NCI-H1417 (cell line): Measurements from ENCODE around the gene GALNT5.

Experiments
- DNase-seq, 3 experiments: peaks; one replicate each; lab custom pipeline; 2025; lab: John Stamatoyannopoulos, UW

GALNT5 gene

DNA sequence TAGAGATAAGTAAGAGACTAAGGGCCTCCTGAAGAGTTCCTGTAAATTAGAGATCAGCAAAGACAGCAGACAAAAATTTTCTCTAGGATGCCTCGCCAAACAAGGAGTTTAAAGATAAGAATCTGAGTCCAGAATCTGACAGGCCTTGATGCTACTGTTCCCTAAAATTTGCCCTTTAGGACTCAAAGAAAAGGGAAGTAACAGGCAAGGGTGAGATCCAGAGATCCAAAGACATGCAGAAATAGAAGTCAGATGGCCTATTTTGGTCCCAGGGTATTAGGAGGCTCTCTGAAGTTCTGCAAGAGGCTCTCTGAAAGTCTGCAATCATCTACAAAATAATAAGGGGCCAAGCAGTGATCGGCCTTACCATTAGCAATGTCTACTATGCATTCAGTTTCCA, 33.0 kb downstream of the GALNT5 start:
- no peak for DNase-seq

DNA sequence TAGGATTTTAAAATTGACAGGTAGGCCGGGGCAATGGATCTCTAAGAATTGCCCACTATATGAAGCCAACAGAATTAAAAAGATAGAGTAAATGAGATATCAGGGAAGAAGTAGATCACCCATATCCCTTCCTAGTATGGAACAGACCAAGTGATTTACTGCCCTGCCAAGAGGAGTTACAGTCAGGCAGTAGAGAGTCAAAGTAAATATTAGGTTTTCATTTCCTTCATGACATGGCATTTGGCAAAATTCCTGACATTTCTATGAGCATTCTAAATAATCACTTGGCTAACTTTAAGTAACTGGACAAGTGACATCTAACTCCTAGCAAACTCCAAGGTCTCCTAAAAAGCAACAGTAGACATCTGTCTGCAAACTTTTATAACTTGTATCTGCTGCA, 33.5 kb downstream of the GALNT5 start:
- no peak for DNase-seq

DNA sequence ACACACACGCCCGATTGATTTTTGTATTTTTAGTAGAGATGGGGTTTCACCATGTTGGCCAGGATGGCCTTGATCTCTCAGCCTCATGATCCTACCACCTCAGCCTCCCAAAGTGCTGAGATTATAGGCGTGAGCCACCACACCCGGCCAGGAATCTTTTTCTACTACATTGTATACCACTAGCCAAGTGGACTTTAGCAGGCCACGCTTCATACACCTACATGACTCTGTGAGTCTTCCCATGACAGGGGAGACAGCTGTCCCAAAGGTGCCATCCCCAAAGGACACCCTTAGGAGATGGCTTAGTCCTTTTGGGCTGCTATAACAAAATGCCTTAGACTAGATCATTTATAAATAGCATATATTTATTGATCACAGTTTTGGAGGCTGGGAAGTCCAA, 35.3 kb downstream of the GALNT5 start:
- DNase-seq = no peak

DNA sequence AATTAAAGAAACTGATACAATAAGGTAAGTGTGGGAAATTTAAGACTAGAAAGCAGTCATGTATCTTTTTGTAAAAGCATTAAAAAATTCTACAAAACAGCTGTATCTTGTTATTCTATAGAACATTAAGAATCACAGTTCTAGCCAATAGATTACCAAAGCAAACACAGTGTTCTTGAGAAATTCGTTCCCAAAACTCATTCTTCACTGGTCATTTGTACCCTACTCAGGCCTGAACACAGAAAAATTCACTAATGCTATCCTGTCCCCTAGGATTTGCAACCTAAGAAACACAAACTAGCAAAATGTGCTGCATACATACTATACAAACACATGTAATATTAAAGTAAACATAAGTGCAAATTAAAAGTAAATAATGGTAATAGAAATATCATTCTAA, 39.0 kb downstream of the GALNT5 start:
- DNase-seq = no peak

DNA sequence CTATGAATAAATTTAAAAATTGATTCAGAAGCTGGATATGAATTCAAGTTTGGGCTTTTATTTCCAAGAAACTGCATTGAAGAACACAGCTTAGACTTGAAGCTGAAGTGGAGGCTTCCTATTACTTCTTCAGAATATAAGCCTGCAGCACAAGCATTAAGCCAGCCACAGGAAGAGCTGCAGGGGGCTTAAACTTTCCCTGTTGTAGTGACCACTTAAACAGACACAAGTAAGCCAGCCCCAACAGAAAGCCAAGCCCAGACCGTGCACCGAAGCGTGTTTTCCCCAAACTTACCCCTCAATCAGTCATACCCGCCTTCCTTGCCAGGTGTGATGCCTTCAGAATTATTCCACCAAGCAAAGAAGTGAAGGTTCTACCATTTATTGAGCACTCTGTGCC, 39.5 kb downstream of the GALNT5 start:
- no peak for DNase-seq

DNA sequence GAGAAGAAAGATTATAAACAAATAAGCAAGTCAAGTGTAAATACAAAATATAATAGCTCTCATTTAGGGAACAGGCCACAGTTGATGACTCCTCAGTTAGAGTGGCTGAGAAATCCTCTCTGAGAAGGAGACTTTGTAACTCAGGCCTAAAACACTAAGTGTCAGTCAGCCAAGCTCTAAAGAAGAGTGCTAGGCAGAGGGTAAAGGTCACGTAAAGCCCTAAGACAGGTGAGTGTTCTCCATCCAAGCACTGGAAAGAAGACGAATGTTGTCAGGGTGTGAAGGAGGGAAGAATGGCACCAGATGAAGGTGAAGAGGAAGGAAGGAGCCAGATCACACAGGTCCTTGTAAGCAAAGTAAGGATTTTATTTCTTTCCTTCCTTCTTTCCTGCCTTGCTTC, 43.8 kb downstream of the GALNT5 start:
- DNase-seq = no peak

DNA sequence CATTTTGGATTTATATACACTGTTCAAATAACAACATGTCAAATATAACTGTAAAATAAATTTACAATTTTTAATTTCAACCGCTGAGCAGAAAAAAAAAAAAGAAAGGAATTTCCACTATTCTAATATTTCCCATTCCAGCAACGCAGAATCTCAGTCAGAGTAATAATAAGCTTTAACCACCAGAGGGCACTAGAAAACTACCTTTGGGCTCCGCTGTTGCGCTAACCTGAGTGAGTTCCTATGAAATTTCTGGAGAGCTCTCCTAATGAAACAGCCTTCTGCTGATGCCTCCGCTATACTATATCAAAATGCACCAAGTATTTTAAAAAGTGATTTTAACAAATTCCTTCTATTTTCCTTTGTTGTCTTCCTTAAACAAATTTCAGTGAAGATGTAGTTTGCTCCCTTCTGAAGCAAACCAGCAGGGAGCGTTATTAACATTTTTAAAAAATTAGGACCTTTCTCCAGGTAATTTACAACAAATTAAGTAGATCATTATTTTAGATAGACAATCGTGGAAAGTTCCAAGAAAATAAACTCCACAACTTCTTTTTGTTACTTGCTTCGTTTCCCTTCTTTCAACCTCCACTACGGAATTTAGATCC, 45.1 kb downstream of the GALNT5 start:
- DNase-seq = peak; percentile 0 to 70 (median 44)

DNA sequence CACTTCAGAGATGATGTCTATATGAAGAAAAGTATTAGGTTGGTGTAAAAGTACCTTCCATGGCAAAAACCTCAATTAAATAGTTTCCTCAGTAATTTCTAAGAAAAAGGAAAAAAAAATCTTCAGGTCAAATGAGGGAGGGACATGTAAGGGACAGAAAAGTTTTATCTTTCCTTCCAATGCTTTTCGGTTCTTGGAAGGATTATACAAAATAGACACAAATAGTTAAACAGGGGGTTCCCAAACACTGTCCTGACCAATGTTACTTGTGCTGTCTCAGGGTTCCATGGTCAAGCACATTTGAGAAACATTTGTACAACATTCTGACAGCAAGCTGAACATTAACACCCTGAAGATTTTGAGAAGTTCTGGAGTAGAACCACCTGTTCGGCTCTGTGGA, 46.1 kb downstream of the GALNT5 start:
- DNase-seq = no peak

DNA sequence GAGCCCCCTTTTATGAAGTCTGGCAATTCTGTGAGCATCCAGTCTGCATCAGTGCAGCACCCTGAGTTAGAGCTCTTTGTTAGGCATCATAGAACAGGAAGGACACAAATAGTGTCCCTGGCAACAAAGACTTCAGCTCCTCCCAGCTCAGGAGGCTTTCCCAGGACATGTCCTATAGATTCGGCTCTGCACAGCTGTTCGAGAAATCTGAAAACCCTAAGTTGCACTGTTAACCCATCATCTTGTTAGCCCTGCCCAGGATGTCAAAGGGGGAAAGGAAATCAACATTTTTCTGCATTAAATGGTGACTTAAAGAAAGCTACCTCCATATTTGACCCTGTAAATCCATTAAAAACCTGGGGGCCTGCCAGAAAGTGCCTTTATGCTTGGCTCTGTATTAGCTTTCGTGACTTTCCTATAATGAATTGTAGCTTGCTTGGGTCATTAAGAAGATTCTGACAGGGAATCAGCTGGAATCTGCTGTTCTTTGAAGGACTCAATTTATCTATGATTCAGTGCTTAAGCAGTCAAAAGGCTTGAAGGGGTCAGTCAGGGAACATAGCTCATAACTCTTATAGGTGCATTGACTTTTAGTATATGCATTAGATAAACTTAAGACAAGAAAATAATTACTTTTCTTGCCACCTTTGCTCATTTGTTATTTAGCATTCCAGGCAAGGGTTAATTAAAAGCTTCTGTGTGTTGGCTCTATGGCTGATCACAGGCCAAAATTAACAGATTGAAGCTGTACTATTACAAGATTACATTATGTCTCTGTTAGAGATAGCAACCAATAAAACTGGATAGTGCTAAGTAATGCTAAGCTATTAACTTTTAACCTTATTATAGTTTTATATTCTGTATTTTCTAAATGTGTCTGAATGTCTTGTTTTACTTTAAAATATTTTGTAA, 47.6 kb downstream of the GALNT5 start:
- DNase-seq = no peak

DNA sequence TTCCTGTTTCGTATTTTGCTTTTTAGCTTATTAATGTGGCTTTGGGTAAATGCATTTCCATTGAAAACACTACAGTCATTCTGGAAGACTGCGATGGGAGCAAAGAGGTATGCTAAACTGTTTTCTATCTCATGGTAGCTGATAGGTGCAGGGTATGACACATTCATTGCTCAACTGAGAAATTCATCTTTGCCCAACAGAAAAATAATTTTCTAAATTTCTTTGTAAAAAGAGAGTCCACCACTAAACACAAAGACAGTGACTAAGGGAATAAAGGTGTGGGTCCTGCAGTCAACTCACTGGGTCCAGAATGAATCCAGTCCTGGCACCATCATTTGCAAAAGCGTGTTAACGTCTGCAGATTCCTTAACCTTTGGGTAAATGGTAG, 48.2 kb downstream of the GALNT5 start:
- no peak for DNase-seq

DNA sequence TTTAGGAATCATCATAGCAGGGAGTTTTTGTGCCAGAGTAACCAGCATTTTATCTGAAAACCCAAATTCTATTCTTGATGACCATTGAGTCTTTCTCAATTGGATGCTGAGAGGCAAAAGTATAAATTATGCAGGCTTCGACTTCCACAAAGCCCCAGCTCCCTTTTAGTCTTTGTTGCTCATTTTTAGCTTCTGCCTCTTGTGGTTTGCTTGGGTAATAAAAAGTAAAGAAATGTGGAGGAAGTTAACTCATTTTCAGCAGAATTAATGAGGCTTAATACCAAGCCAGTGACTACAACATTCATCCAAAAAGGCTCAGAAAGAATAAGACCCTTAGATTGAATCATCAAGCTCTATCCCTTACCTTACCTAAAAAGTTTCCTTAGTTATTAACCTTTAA, 49.5 kb downstream of the GALNT5 start:
- no peak for DNase-seq

DNA sequence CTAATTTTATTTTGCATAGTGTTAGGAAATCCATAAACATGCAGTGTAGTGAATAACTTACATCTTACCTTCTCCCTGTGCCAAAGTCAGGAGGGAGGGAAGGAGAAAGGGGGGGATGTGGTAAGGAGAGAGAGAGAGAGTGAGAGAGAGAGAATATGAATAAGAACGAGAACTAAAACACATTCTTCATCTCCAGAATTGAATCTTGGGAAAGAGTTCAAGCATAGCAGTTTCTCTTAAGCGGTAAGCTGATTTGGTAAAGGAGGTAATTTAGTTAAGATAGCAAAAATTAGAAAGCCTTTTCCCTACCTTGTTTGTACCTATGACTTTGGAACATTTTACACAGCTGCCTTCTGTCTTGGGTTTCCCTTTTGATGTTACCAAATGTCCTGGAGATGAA, 52.4 kb downstream of the GALNT5 start:
- DNase-seq = no peak

DNA sequence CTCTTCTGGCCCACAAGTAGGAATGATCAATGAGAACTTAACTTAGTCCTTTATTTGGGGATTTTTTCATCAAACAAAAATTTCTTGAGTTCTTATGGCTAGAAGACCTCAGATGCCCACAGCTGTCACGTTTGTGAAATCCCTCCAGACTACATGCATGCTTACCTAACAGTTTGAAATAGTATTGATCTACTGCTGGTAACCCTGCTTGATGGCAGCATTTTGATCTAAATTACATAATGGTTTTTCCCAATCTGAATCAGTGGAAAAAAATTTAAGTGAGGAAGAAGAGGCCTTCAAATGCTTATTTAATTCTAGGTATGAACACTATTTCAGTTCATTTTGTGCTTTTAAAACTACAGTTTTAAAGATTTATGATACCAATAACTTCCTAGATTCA, 54.2 kb downstream of the GALNT5 start:
- no peak for DNase-seq

DNA sequence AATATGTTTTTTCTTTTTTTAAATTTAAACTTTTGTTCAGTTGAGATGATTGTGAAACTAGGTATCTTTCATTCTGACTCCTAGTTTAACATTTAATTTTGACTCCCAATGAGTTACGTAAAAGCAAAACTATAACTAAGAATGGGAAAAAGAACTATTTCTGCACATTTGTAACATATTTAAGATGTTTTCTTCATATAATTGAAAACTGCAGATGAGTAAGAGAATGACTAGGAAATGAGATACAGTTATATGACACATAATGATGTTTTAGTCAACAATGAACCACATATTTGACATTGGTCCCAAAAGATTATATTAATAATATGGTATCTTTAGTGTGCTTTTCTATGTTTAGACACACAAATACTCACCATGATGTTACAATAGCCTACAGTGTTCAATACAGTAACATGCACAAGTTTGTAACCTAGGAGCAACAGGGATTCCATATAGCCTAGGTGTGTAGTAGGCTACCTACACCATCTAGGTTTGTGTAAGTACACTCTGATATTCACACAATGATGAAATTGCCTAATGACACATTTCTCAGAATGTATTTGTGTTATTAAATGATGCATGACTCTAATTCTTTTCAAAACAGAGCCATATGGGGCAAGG, 55.5 kb downstream of the GALNT5 start:
- DNase-seq = no peak

DNA sequence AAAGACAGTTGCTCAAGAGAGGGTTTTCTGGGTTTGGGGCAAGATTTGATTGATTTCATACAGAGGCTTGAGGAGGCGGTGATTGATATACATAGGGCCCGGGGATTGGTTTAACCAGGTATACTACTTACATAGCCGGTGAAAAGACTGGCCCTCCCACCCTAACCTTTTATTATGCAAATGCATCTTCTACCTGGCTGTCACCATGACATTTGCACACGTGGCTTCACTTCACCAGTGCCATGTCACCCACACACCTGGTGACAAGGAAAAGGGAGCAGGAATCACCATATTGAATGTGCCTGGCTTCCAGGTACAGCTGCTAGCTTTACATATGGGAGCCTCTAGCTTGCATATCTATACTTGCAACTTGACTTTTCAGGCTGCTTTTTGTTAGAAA, 58.4 kb downstream of the GALNT5 start:
- DNase-seq = no peak

DNA sequence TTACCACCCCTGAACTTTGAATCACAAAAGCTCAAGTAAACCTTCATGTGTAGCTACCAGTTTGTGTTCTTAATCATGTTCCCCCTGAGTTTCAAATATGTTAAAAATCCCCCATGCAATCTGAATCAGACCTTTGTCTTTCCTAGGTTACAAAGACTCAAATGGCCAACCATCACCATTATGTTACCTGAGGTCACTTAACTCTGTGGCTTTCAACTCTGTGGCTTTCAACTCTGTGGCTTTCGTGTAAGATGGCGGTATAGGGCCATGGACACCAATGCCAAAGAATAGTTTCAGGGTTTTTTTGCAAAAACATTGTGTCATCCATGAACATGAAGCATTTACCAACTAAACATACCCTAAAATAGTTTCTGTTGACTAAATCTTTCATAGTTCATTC, 61.4 kb downstream of the GALNT5 start:
- DNase-seq = no peak

DNA sequence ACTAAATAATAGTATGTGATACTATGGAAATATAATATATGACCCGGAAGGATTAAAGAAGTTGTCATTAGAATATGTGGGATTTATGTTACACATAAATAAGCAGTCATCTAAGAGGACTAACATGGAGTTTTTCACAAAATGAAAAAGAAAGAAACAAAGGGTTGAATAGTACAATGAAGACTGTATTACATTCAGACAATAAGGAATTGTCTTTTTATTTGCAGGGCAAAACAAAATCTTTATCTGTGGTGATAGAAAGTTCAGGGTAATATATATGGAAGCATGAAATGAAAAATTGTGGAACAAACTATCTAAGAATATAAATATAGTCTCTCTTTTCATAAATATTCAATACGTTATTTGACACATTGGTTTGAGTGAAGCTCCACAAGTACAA, 62.3 kb downstream of the GALNT5 start:
- no peak for DNase-seq

DNA sequence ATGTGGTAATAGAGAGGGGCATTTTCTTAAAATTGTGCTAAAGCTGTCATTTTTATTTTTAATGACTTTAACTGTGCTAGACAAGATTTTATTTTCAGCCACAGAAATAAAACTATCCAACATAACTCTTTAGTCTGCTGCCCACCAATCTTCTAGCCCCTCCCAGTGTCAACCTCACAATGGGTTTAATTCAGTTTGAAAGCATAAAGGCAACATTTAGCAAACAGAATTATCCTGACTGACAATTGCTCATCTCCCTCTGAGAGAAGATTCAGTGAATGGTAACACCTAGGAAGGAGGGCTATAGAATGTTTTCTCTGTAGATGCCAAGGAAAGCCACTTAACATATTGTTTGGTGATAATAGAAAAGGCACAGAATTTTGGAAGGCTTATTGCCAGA, 62.9 kb downstream of the GALNT5 start:
- no peak for DNase-seq

DNA sequence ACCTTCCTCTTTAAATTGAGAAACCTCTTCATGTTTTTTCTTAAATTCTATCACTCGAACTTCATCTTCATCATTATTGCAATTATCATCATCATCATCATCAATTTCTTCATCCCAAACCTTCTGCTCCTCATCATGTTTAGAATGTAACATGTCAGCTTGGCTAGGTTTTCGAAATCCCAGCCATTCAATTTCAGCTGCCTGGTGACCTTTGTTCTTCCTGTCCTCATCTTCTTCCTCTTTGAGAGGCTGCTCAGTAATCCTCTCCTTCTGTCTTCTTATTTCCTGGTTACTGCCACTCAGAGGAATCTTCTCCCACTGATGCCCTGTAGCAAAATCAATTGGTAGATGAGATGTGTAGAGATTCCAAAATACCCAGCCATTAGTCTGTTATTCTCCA, 64.0 kb downstream of the GALNT5 start:
- no peak for DNase-seq

DNA sequence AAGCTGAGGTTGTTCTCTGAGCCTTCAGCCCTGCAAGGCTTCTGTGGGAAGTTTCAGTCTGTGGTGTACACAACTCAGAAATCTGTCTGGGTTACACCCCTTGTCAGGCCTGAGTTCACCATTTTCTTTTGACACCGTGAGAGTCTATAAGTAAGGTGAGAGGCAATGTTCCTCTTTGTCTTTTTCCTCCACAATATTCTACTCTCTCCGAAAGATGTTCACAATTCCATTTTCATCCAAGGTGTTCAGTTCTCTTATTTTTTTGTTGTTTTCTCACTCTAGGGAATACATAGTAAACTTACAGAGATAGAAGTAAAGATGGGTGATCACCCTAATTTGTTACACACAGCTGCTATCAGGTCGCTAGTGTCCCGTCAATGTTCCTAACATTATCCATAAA, 64.9 kb downstream of the GALNT5 start:
- DNase-seq = no peak

DNA sequence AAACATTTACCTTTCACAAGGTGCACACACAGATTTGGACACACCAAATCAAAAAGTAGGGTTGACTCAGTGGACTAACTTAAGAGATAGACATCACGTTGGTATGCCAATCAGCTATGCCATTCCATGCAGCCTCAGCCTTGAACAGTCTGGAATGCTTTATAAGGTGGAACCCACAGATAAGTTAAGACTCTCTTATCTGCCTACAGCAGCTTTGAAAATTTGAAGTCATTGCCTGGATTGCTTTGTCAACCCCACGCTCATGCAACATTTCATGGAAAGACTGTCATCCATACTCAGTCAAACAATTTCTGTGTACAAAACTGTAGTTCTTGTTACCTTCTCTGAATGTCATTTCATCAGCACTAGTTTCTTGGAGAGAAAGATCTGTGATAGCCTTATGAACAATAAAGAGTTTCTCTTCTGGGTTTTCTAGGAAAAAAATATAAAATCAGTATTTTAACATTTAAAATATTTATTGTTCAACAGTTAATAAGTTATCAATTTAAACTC, 66.9 kb downstream of the GALNT5 start:
- DNase-seq = no peak

DNA sequence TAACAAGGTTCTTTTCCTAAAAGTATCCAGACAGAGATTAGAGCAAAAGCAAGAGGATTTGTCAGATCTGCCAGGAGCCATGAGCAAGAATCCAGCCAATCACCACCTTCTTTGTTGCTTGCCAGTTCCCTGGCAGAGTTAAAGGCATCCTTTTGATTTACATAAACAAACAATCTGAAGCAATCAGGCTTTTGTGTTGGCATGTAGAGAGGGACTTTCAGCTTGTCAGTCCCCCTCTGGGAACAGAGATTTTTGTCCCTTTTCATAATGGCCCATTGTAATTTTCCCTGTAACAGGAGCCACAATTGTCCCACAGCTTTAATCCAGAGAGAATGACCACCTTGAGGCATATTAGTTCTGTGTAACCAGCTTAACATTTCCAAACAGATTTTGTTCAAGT, 68.3 kb downstream of the GALNT5 start, which contains the start of gene ERMN:
ERMN (minus strand) TSS at position 39 of the 400 bp plus-strand sequence. CDS start 182 bp downstream, outside the sequence.
- DNase-seq = peak in 2 of 3 experiments; percentile 0 to 3

DNA sequence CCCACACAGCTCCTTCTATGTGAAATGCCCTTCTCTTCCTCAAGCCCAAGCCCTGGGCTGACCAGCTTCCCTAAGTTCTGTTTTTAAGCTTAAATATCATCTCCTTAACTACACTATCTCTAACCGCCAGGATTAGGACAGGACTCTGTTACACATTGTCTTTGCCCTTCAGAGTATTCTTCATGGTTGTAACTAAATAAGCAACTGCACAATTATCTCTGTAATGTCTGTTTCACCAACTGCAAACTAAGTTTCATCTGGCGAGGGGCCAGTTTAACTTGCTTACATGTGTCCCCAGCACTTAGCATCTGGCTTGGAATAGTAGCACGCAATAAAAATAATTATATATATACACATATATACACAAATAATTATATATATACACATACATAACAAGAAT, 69.2 kb downstream of the GALNT5 start:
- DNase-seq = no peak
